A549 (cell line): ENCODE data around the gene APC. TPM values are rescaled to one million over a fixed set of nuclear protein-coding genes. Genes with fewer than 3 reads are reported as not detected.

Experiments
- ATAC-seq, 2 experiments: fragments of 200-7000 bp in 1 of 2; fragments of >200 bp in 1 of 2; cut with Nextera tagmentation in 1 of 2; cut with Tn5 transposase in 1 of 2; 3 replicates each; pipeline versions ENCODE4 v1.8.0 to v1.9.1; 2018 to 2020; ENCODE audit warnings: mild to moderate bottlenecking in 1 of 2, moderate library complexity in 1 of 2
- CTCF ChIA-PET: fragments of 300-600 bp; sonication (Branson Sonifier 250); formaldehyde crosslinking; extraction: SDS; loops from one replicate; lab custom pipeline; 2021; ENCODE audit warnings: antibody characterized with exemption, inconsistent platforms; lab: Yijun Ruan, JAX
- POLR2A ChIA-PET: fragments of 350-600 bp; formaldehyde crosslinking; extraction: SDS; loops from one replicate; lab custom pipeline; 2021; ENCODE audit warnings: antibody characterized with exemption, inconsistent platforms; lab: Yijun Ruan, JAX
- DNase-seq, 2 experiments: peaks; one replicate each; pipeline versions ENCODE4 v3.0.0 to v3.0.0-alpha.2; 2011 to 2016; ENCODE audit warnings: low read depth in 1 of 2, low spot score in 1 of 2
- FAIRE-seq: peaks from 2 replicates; lab custom pipeline; 2011; peaks lifted over from hg19 to GRCh38; lab: Jason Lieb, UNC
- H3K27ac ChIP-seq, 2 experiments: fragments of >200 bp; sonication (Bioruptor Twin); formaldehyde crosslinking; 3 replicates each; pipeline ENCODE4 v1.5.1; 2016 to 2017
- H3K4me1 ChIP-seq: fragments of >200 bp; sonication (Bioruptor Twin); formaldehyde crosslinking; 3 replicates; pipeline ENCODE4 v1.6.1; 2016
- H3K4me2 ChIP-seq: fragments of >200 bp; sonication (Bioruptor Twin); formaldehyde crosslinking; 3 replicates; pipeline ENCODE4 v1.6.1; 2016
- H3K4me3 ChIP-seq: fragments of >200 bp; sonication (Bioruptor Twin); formaldehyde crosslinking; 3 replicates; pipeline ENCODE4 v1.5.1; 2016
- H3K9me3 ChIP-seq: fragments of >200 bp; sonication (Bioruptor Twin); formaldehyde crosslinking; 3 replicates; pipeline ENCODE4 v1.6.1; 2016
- ATOH8 ChIP-seq: fragments of 250-450 bp; sonication (Bioruptor Pico); IDR thresholded peaks from 2 replicates; pipeline ENCODE4 v1.5.0; 2020; ENCODE audit warnings: low read depth, mild to moderate bottlenecking, moderate library complexity
- BCL3 ChIP-seq: fragments of >200 bp; sonication (Bioruptor Twin); formaldehyde crosslinking; IDR thresholded peaks from 3 replicates; pipeline ENCODE4 v1.6.1; 2016
- CBX2 ChIP-seq: fragments of 200-600 bp; sonication (generic); IDR thresholded peaks from 2 replicates; pipeline ENCODE4 v1.6.1; 2016; ENCODE audit warnings: low read depth, mild to moderate bottlenecking, borderline replicate concordance
- CTCF ChIP-seq: fragments of >200 bp; sonication (Bioruptor Twin); formaldehyde crosslinking; IDR thresholded peaks from 3 replicates; pipeline ENCODE4 v1.5.1; 2016
- E2F6 ChIP-seq: IDR thresholded peaks from 2 replicates; pipeline ENCODE4 v1.6.1; 2012; ENCODE audit warnings: low read depth, borderline replicate concordance
- EHF ChIP-seq: fragments of 250-450 bp; sonication (Bioruptor Pico); IDR thresholded peaks from 2 replicates; pipeline ENCODE4 v1.5.0; 2020; ENCODE audit warnings: mild to moderate bottlenecking
- ELK1 ChIP-seq: fragments of 150-350 bp; IDR thresholded peaks from 2 replicates; pipeline ENCODE4 v1.6.1; 2014; ENCODE audit warnings: low read depth, mild to moderate bottlenecking, low read length
- ESRRA ChIP-seq: fragments of 150-350 bp; IDR thresholded peaks from 2 replicates; pipeline ENCODE4 v1.6.1; 2014; ENCODE audit warnings: mild to moderate bottlenecking, low read length, borderline replicate concordance
- GATA3 ChIP-seq: IDR thresholded peaks from 2 replicates; pipeline ENCODE4 v1.6.1; 2012; ENCODE audit warnings: borderline replicate concordance
- HMGXB4 ChIP-seq: fragments of 250-450 bp; sonication (Bioruptor Pico); IDR thresholded peaks from 2 replicates; pipeline ENCODE4 v1.5.0; 2021; ENCODE audit warnings: mild to moderate bottlenecking, moderate library complexity, borderline replicate concordance
- HOXB13 ChIP-seq: fragments of 250-450 bp; sonication (Bioruptor Pico); IDR thresholded peaks from 2 replicates; pipeline ENCODE4 v1.5.0; 2020; ENCODE audit warnings: low read depth, mild to moderate bottlenecking, moderate library complexity
- JUN ChIP-seq, 2 experiments: fragments of >200 bp; sonication (Bioruptor Twin); formaldehyde crosslinking; IDR thresholded peaks; 2 replicates in 1 of 2; 3 replicates in 1 of 2; pipeline ENCODE4 v1.6.1; 2016 to 2017
- KDM1A ChIP-seq: fragments of 200-600 bp; sonication (generic); IDR thresholded peaks from 2 replicates; pipeline ENCODE4 v1.6.1; 2016; ENCODE audit warnings: low read depth, mild to moderate bottlenecking
- NFE2L2 ChIP-seq: fragments of 150-350 bp; conservative IDR thresholded peaks from 2 replicates; pipeline ENCODE4 v1.6.1; 2014; ENCODE audit warnings: low read length
- PBX3 ChIP-seq: IDR thresholded peaks from 2 replicates; pipeline ENCODE4 v1.6.1; 2012
- RFX5 ChIP-seq: fragments of 450-650 bp; IDR thresholded peaks from 2 replicates; pipeline ENCODE4 v1.7.1; 2014; ENCODE audit warnings: antibody characterized with exemption, mild to moderate bottlenecking, moderate library complexity
- ZC3H11A ChIP-seq: fragments of 450-650 bp; IDR thresholded peaks from 2 replicates; pipeline ENCODE4 v1.6.1; 2014; ENCODE audit warnings: antibody characterized with exemption, mild to moderate bottlenecking
- ZSCAN20 ChIP-seq: fragments of 250-450 bp; sonication (Bioruptor Pico); IDR thresholded peaks from 2 replicates; pipeline ENCODE4 v1.8.0; 2022; ENCODE audit warnings: mild to moderate bottlenecking, moderate library complexity
- WGBS: methylation state at CpG from one replicate; pipeline ENCODE4 v1.1.6; 2017; ENCODE audit errors: missing lambda C conversion rate; 5-methylcytosine and 5-hydroxymethylcytosine counted together
- polyA plus RNA-seq, 4 experiments: library from polyadenylated mRNA; depleted of rRNA in 3 of 4; stranded (reverse); fragments of >200 nt; fragmentation: RNase III in 1 of 4; extraction: RNeasy Plus Mini Kit Qiagen cat#74134 plus additional on column Dnase treatment in 1 of 4; gene quantifications; 2 replicates in 3 of 4; 3 replicates in 1 of 4; pipeline ENCODE4 v1.2.3, GENCODE V29; 2011 to 2017

The APC gene
- polyA plus RNA-seq, 2 of the 4 experiments (the other 2 are of a cell fraction), result 10.6 to 21.2 TPM

GRCh38 chr5:112729630-112730029 is 8.1 kb upstream of the APC start:
- TF ChIP-seq NFE2L2 (no peak), KDM1A (no peak), RFX5 (no peak), ELK1 (no peak), HOXB13 (CRISPR knock-in tag) (no peak), EHF (CRISPR knock-in tag) (no peak), PBX3 (no peak), BCL3 (no peak), ESRRA (no peak), JUN (IDR thresholded peaks at IDR 0.05) (no peak), CBX2 (no peak), ZC3H11A (no peak), CTCF (no peak), HMGXB4 (CRISPR knock-in tag) (no peak), ATOH8 (CRISPR knock-in tag) (no peak), ZSCAN20 (CRISPR knock-in tag) (no peak), GATA3 (no peak), E2F6 (no peak)
- ATAC-seq (no peak), DNase-seq (no peak), FAIRE-seq (no peak)
- Histone ChIP-seq H3K4me3 (no peak overlapping the region), H3K4me1 (no peaks in the 10 kb centered on the region), H3K4me2 (no peak overlapping the region), H3K27ac (no peak overlapping the region), H3K9me3 (no peaks in the 10 kb centered on the region)
- POLR2A ChIA-PET, result no interaction called here
- 90% methylated on average over 1 of the region's 1 CpG for WGBS
- CTCF ChIA-PET, result no interaction called here
